ENCODE results near the gene BBS9. TPM values are rescaled to one million over a fixed set of nuclear protein-coding genes. Genes with fewer than 3 reads are reported as not detected.

The BBS9 gene
- total RNA-seq, 2 experiments from 2014 or later = 6.0 to 7.7 TPM

GRCh38 chr7:33114976-33115375 lies 14.4 kb upstream of the BBS9 start:
- ChIA-PET CTCF (interaction anchor here (1.6 kb wide), 1 partner anchor 268 kb away, joined by 5 read pairs; no protein-coding TSS in a partner anchor), POLR2A (interaction anchor here (0.6 to 1.5 kb wide), 2 partner anchors 53 to 1221 kb away, joined by 3 to 4 read pairs; partner anchors contain the start of gene NT5C3A)
- H3K4me3 Mint-ChIP-seq = no peak overlapping the region
- H3K9me3 Mint-ChIP-seq = peaks cover 10% of the 10 kb centered on the region
- DNase-seq (no peak), ATAC-seq (no peak)
- no peak overlapping the region for H3K27ac Mint-ChIP-seq
- H3K36me3 Mint-ChIP-seq (ENCODE audit: low read depth) = no peaks in the 10 kb centered on the region
- no peak for TF ChIP-seq CTCF (IDR thresholded peaks at IDR 0.05)
- intact Hi-C loops (cut with micrococcal nuclease) = no loop called here
- H3K27me3 Mint-ChIP-seq = peaks cover 26% of the 10 kb centered on the region
- peaks cover 3% of the 10 kb centered on the region for H3K4me1 Mint-ChIP-seq (ENCODE audit: low read depth)

GRCh38 chr7:33118383-33118782 lies 11.0 kb upstream of the BBS9 start:
- Mint-ChIP-seq H3K4me3 (no peak overlapping the region), H3K27ac (no peak overlapping the region), H3K9me3 (peaks cover 10% of the 10 kb centered on the region), H3K4me1 (ENCODE audit: low read depth) (no peaks in the 10 kb centered on the region), H3K36me3 (ENCODE audit: low read depth) (no peaks in the 10 kb centered on the region), H3K27me3 (peaks cover 29% of the 10 kb centered on the region)
- intact Hi-C loops (cut with micrococcal nuclease) = no loop called here
- ChIA-PET POLR2A (no interaction called here), CTCF (no interaction called here)
- DNase-seq (no peak), ATAC-seq (no peak)
- no peak for TF ChIP-seq CTCF (IDR thresholded peaks at IDR 0.05)

DNA sequence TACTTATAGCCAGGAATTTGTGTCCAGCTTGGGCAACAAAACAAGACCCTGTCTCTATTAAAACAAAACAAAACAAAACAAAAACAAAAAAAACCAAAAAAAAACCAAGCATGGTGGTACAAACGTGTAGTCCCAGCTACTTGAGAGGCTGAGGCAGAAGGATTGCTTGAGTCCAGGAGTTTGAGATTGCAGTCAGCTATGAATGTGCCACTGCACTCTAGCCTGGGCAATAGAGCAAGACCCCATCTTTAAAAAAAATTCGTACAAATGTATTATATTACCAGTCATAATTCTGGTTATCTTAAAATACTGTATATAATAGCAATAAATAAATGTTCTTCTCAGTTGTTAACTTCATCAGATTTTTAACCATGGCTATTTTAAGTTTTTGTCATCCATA lies 2.3 kb upstream of the BBS9 start:
- CTCF ChIA-PET = interaction anchor here (12.6 kb wide), 1 partner anchor 17 kb away, joined by 75 read pairs; the partner anchor contains the start of gene RP9
- POLR2A ChIA-PET = no interaction called here
- Mint-ChIP-seq H3K27me3 (no peaks in the 10 kb centered on the region), H3K36me3 (ENCODE audit: low read depth) (no peaks in the 10 kb centered on the region), H3K27ac (no peak overlapping the region), H3K9me3 (no peaks in the 10 kb centered on the region), H3K4me3 (no peak overlapping the region), H3K4me1 (ENCODE audit: low read depth) (peaks cover 16% of the 10 kb centered on the region)
- TF ChIP-seq CTCF (IDR thresholded peaks at IDR 0.05) = no peak
- intact Hi-C loops (cut with micrococcal nuclease) = no loop called here
- ATAC-seq (no peak), DNase-seq (no peak)

DNA sequence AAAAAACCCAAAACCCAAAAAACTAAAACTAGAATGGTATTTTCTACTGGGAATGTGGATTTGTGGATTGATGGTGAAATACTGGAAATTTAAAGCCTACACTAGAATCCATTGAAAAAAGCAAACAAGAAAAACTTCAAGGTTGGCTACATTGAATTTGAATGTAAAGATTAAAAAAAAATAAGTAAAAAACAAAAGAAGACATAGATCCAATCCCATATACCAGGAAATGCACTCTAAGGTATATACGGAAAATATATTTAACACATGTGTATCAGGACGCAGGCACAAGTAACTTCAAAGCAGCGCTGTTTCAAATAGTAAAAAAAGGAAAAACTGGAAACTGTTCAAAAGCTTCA lies 754 bp upstream of the BBS9 start:
- Mint-ChIP-seq H3K27me3 (no peaks in the 10 kb centered on the region), H3K9me3 (no peaks in the 10 kb centered on the region), H3K36me3 (ENCODE audit: low read depth) (no peaks in the 10 kb centered on the region), H3K27ac (peak overlapping the region; percentile 84), H3K4me1 (ENCODE audit: low read depth) (peaks cover 19% of the 10 kb centered on the region), H3K4me3 (peak overlapping the region; percentile 96)
- ChIA-PET CTCF (interaction anchor here (1.4 to 12.6 kb wide), 3 partner anchors 19 to 282 kb away, joined by 3 to 75 read pairs (median 3); partner anchors contain the start of gene RP9), POLR2A (no interaction called here)
- no peak for TF ChIP-seq CTCF (IDR thresholded peaks at IDR 0.05)
- no peak for ATAC-seq
- intact Hi-C loops (cut with micrococcal nuclease) = no loop called here
- DNase-seq = no peak

- intact Hi-C loops (cut with micrococcal nuclease) = no loop called here
- no peak for TF ChIP-seq CTCF (IDR thresholded peaks at IDR 0.05)
- H3K4me3 Mint-ChIP-seq = peak overlapping the region; percentile 96
- no peaks in the 10 kb centered on the region for H3K36me3 Mint-ChIP-seq (ENCODE audit: low read depth)
- DNase-seq (peak; percentile 23), ATAC-seq (no peak)
- no peaks in the 10 kb centered on the region for H3K27me3 Mint-ChIP-seq
- peak overlapping the region; percentile 84 for H3K27ac Mint-ChIP-seq
- no peaks in the 10 kb centered on the region for H3K9me3 Mint-ChIP-seq
- ChIA-PET CTCF (interaction anchor here (1.4 to 12.6 kb wide), 2 partner anchors 20 to 92 kb away, joined by 3 to 75 read pairs; partner anchors contain the start of gene RP9), POLR2A (interaction anchor here (0.6 kb wide), 1 partner anchor 352 kb away, joined by 3 read pairs; no protein-coding TSS in a partner anchor)
- H3K4me1 Mint-ChIP-seq (ENCODE audit: low read depth) = peaks cover 19% of the 10 kb centered on the region
Observed at GRCh38 chr7:33129806-33130153, 416 bp downstream of the BBS9 start.
